Measurements from ENCODE around the gene CLMN. TPM values are rescaled to one million over a fixed set of nuclear protein-coding genes. Genes with fewer than 3 reads are reported as not detected.

The CLMN gene
- total RNA-seq, 2 experiments from 2014 or later: 0.27 to 0.67 TPM

- Mint-ChIP-seq H3K36me3 (ENCODE audit: low read depth) (peaks cover 63% of the 10 kb centered on the region), H3K27ac (no peak overlapping the region), H3K27me3 (no peaks in the 10 kb centered on the region), H3K4me1 (ENCODE audit: low read depth) (peaks cover 52% of the 10 kb centered on the region), H3K9me3 (no peaks in the 10 kb centered on the region), H3K4me3 (no peak overlapping the region)
- ChIA-PET POLR2A (no interaction called here), CTCF (no interaction called here)
- DNase-seq: peak in 2 of 14 experiments; percentile 14 to 22
- no peak for TF ChIP-seq CTCF (IDR thresholded peaks at IDR 0.05)
- ATAC-seq (ENCODE audit: poor library complexity): no peak
- Histone ChIP-seq H3K4me1 (ENCODE audit: insufficient read depth, low read length) (no peaks in the 10 kb centered on the region), H3K27ac (ENCODE audit: low read depth in 1 of 2, low read length in 2 of 2) (no peak overlapping the region), H3K4me3 (ENCODE audit: low read length) (no peak overlapping the region), H3K36me3 (ENCODE audit: insufficient read depth, low read length) (peaks cover 37% of the 10 kb centered on the region), H3K9me3 (ENCODE audit: control insufficient read depth in 1 of 2, insufficient read depth in 1 of 2, low read length in 2 of 2) (no peaks in the 10 kb centered on the region), H3K27me3 (ENCODE audit: control insufficient read depth in 1 of 2, insufficient read depth in 2 of 2, low read length in 2 of 2) (no peaks in the 10 kb centered on the region)
- intact Hi-C loops (cut with DNase I, micrococcal nuclease): no loop called here
Measured at GRCh38 chr14:95134304-95134933, 185.3 kb downstream of the CLMN start.

- Mint-ChIP-seq H3K9me3 (no peaks in the 10 kb centered on the region), H3K36me3 (ENCODE audit: low read depth) (peaks cover 71% of the 10 kb centered on the region), H3K4me1 (ENCODE audit: low read depth) (peaks cover 47% of the 10 kb centered on the region), H3K27me3 (no peaks in the 10 kb centered on the region), H3K27ac (no peak overlapping the region), H3K4me3 (no peak overlapping the region)
- Histone ChIP-seq H3K4me3 (ENCODE audit: low read length) (no peak overlapping the region), H3K36me3 (ENCODE audit: insufficient read depth, low read length) (peaks cover 46% of the 10 kb centered on the region), H3K9me3 (ENCODE audit: control insufficient read depth in 1 of 2, insufficient read depth in 1 of 2, low read length in 2 of 2) (no peaks in the 10 kb centered on the region), H3K27ac (ENCODE audit: low read depth in 1 of 2, low read length in 2 of 2) (no peak overlapping the region), H3K4me1 (ENCODE audit: insufficient read depth, low read length) (no peaks in the 10 kb centered on the region), H3K27me3 (ENCODE audit: control insufficient read depth in 1 of 2, insufficient read depth in 2 of 2, low read length in 2 of 2) (no peaks in the 10 kb centered on the region)
- intact Hi-C loops (cut with DNase I, micrococcal nuclease): no loop called here
- no peak for ATAC-seq (ENCODE audit: poor library complexity)
- DNase-seq: no peak
- no peak for TF ChIP-seq CTCF (IDR thresholded peaks at IDR 0.05)
- CTCF ChIA-PET: no interaction called here
- POLR2A ChIA-PET: no interaction called here
Measured at GRCh38 chr14:95133282-95133681, 186.4 kb downstream of the CLMN start.

- Mint-ChIP-seq H3K9me3 (no peaks in the 10 kb centered on the region), H3K27ac (no peak overlapping the region), H3K27me3 (no peaks in the 10 kb centered on the region), H3K36me3 (ENCODE audit: low read depth) (peaks cover 76% of the 10 kb centered on the region), H3K4me1 (ENCODE audit: low read depth) (peaks cover 47% of the 10 kb centered on the region), H3K4me3 (no peak overlapping the region)
- H3K27me3 ChIP-seq (ENCODE audit: control insufficient read depth in 1 of 2, insufficient read depth in 2 of 2, low read length in 2 of 2): no peaks in the 10 kb centered on the region
- H3K4me3 ChIP-seq (ENCODE audit: low read length): no peak overlapping the region
- no peak overlapping the region for H3K27ac ChIP-seq (ENCODE audit: low read depth in 1 of 2, low read length in 2 of 2)
- peaks cover 49% of the 10 kb centered on the region for H3K36me3 ChIP-seq (ENCODE audit: insufficient read depth, low read length)
- ChIA-PET POLR2A (no interaction called here), CTCF (interaction anchor here (0.6 kb wide), 1 partner anchor 1793 kb away, joined by 4 read pairs; no protein-coding TSS in a partner anchor)
- no peak for TF ChIP-seq CTCF (IDR thresholded peaks at IDR 0.05)
- DNase-seq (no peak), ATAC-seq (ENCODE audit: poor library complexity) (no peak)
- H3K4me1 ChIP-seq (ENCODE audit: insufficient read depth, low read length): no peaks in the 10 kb centered on the region
- intact Hi-C loops (cut with DNase I, micrococcal nuclease): no loop called here
- H3K9me3 ChIP-seq (ENCODE audit: control insufficient read depth in 1 of 2, insufficient read depth in 1 of 2, low read length in 2 of 2): no peaks in the 10 kb centered on the region
Measured at GRCh38 chr14:95132760-95133159, 186.9 kb downstream of the CLMN start.

Small RNAs within 50 kb of the gene (microRNA-seq; reads per million reads assigned to microRNA genes)
- 6.5 reads per million, percentile 30 among the genes with 10 or more reads in this experiment for gene MIR3173 (ENCODE audit: borderline microRNAs expressed, borderline replicate concordance)

Other genes starting within 250 kb of the CLMN start
- gene DICER1, start 162.4 kb downstream of the CLMN start, total RNA-seq: 10 to 100 TPM; 53.7 to 66.0 TPM
- 10 to 100 TPM; 29.4 to 31.4 TPM for gene SYNE3, start 196.7 kb upstream of the CLMN start, total RNA-seq
- gene GLRX5, start 215.1 kb upstream of the CLMN start, total RNA-seq: 10 to 100 TPM; 11.3 to 11.9 TPM